ENCODE results near the gene RAB11FIP4.

The RAB11FIP4 gene

DNA sequence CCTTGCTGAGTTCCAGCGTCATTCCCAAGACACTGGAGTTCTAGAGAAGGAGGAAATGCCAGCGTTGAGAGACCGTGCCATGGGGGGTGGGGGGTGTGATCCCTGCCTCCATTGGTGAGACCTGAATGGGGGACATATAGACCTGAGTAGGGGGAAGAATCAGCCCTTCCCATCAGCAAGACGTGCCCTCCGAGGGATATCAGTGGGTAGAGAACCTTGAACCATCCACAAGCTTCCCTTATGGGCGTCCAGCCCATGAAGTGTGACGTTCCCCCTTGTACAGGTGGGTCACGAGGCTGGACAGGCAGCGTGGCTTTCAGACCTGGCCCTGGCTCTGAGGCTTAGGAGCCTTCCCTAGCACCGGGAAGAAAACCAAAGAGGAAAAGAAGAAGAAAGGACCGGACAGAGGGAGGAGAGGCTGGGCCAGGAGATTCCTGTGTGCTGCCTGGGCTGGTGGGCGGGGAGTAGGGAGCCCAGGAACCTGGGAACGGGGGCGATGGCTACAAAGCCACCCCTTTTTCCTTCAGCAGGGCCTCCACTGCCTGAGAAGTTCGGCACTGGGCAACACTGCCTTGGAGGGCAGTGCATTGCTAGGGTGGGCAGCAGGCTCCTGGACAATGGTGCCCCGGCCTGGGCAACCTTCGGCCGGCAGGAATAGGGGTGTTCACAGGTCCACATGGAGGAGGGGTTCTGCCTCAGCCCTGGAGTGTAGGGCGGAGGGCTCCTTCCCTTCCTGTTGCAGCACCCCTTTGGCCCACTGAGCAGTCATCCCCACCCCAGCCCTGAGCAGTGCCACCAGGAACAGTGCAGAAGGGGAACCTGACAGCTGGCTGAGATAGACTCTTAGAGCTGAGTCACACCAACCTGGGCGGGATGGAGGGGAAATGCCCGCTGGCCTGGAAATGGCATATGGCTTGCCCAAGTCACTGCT, 7.2 kb downstream of the RAB11FIP4 start:
- Histone ChIP-seq H3K4me3 (ENCODE audit: low read depth in 1 of 2, low read length in 1 of 2) (no peak overlapping the region), H3K27ac (no peak overlapping the region), H3K9me3 (no peaks in the 10 kb centered on the region), H3K27me3 (peaks cover 48% of the 10 kb centered on the region), H3K4me1 (ENCODE audit: control insufficient read depth in 1 of 2, insufficient read depth in 1 of 2, low read depth in 1 of 2, low read length in 1 of 2) (no peaks in the 10 kb centered on the region), H3K36me3 (no peaks in the 10 kb centered on the region)
- TF ChIP-seq, protein P1, sequence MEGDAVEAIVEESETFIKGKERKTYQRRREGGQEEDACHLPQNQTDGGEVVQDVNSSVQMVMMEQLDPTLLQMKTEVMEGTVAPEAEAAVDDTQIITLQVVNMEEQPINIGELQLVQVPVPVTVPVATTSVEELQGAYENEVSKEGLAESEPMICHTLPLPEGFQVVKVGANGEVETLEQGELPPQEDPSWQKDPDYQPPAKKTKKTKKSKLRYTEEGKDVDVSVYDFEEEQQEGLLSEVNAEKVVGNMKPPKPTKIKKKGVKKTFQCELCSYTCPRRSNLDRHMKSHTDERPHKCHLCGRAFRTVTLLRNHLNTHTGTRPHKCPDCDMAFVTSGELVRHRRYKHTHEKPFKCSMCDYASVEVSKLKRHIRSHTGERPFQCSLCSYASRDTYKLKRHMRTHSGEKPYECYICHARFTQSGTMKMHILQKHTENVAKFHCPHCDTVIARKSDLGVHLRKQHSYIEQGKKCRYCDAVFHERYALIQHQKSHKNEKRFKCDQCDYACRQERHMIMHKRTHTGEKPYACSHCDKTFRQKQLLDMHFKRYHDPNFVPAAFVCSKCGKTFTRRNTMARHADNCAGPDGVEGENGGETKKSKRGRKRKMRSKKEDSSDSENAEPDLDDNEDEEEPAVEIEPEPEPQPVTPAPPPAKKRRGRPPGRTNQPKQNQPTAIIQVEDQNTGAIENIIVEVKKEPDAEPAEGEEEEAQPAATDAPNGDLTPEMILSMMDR (IDR thresholded peaks at IDR 0.05): no peak

DNA sequence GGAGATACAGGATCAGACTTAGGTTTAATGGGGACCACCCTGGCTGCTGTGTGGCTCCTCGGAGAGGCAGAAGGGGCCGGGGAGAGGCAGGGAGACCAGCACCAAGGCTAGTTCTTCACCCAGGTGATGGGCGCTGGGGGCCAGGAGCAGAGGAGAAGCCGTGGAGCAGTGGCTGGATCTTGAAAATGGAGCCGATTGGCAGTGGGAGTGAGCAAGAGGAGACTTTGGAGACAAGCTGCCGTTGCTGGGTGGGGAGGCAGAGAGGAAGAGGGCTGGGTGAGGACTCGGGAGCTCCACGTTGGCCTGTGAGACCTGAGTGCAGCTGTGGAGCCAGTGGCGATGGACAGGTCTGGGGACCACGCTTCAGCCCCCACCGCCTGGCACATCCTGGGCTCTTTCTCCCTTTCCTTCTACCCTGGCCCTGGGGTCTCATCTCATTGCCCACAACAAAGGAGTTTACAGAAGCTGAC, 9.0 kb downstream of the RAB11FIP4 start:
- H3K27ac ChIP-seq: no peak overlapping the region
- TF ChIP-seq, protein P1 (IDR thresholded peaks at IDR 0.05): no peak
- H3K4me1 ChIP-seq (ENCODE audit: control insufficient read depth in 1 of 2, insufficient read depth in 1 of 2, low read depth in 1 of 2, low read length in 1 of 2): no peaks in the 10 kb centered on the region
- H3K27me3 ChIP-seq: peaks cover 29% of the 10 kb centered on the region
- no peaks in the 10 kb centered on the region for H3K36me3 ChIP-seq
- H3K9me3 ChIP-seq: no peaks in the 10 kb centered on the region
- no peak overlapping the region for H3K4me3 ChIP-seq (ENCODE audit: low read depth in 1 of 2, low read length in 1 of 2)

DNA sequence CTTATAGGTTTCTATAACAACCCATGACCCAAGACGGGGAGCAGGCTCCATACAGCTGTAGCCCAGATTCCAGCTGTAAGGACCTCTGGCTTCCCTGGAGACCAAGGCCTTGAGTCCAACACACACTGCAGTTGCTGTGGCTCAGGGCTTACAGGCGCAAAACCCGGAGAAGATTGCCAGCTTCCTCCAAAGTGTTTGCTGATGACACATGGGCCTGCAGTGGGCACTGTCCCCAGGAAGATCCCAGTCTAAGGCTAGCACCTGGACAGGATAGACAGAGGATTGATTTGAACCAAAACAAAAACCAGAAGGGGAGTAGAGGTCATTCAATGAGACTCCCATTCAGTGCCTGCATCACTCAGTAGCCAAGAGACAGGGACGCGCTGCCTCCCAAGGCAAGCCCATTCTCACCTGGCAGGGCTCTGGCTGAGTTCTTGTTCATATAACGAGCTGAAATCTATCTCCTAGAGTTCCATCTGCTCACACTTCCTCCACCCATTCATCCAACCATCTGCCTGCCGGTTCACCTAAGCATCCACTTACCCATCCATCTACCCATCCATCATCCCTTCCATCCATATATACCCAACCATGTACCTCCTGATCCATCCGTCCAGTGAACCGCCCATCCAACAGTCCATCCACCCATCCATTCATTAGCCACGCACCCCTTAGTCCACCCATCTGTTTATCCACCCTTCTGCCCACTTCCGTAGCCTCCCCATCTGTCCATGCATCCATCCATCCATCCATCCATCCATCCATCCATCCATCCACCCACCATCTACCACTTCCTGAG, 10.2 kb downstream of the RAB11FIP4 start:
- Histone ChIP-seq H3K9me3 (no peaks in the 10 kb centered on the region), H3K27me3 (peaks cover 23% of the 10 kb centered on the region), H3K4me3 (ENCODE audit: low read depth in 1 of 2, low read length in 1 of 2) (no peak overlapping the region), H3K36me3 (no peaks in the 10 kb centered on the region), H3K4me1 (ENCODE audit: control insufficient read depth in 1 of 2, insufficient read depth in 1 of 2, low read depth in 1 of 2, low read length in 1 of 2) (no peaks in the 10 kb centered on the region), H3K27ac (no peak overlapping the region)
- TF ChIP-seq, protein P1 (IDR thresholded peaks at IDR 0.05): no peak

DNA sequence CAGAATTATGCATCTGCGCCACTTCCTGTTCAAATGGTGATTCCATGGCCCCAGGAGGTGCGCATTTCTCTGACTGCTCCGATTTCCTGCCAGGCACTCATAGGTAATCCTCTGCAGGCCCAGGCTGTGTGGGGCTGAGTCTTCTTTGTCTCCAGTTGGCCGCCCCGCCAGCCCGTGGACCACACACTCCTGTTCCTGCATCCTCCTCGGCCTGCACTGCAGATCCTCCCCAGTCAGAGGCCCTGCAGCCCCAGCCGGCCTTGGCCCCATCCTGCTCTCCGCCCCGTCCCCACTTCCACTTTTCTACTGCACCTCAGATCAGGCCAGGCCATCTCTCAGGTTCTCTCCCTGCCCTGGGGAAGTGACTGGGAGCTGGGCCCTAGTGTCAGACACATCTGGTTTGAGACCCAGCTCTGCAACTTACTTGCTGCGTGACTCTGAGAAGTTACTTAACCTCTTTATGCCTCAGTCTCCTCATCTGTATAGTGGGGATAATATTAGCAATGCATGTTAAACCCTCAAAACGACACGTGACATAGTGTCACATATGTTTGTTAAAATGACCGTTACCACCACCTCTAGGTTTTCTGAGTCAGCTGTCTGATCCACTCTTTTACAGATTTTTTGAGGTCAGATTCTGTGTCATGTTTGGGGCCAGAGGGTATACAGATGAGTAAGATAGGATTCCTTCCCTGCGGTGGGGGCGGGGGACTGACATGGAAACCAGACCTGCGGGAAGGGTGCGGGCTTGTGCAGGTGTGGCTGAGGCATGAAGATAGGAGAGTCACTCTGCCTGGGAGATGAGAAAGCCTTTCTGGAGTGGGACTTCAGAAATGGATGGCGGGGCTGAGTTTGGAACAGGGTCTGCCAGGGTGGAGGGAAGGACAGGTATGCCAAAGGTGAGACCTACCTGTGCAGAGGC, 12.8 kb downstream of the RAB11FIP4 start:
- Histone ChIP-seq H3K27me3 (peaks cover 17% of the 10 kb centered on the region), H3K9me3 (no peaks in the 10 kb centered on the region), H3K4me3 (ENCODE audit: low read depth in 1 of 2, low read length in 1 of 2) (no peak overlapping the region), H3K36me3 (no peaks in the 10 kb centered on the region), H3K27ac (no peak overlapping the region), H3K4me1 (ENCODE audit: control insufficient read depth in 1 of 2, insufficient read depth in 1 of 2, low read depth in 1 of 2, low read length in 1 of 2) (no peaks in the 10 kb centered on the region)
- TF ChIP-seq, protein P1 (IDR thresholded peaks at IDR 0.05): no peak

DNA sequence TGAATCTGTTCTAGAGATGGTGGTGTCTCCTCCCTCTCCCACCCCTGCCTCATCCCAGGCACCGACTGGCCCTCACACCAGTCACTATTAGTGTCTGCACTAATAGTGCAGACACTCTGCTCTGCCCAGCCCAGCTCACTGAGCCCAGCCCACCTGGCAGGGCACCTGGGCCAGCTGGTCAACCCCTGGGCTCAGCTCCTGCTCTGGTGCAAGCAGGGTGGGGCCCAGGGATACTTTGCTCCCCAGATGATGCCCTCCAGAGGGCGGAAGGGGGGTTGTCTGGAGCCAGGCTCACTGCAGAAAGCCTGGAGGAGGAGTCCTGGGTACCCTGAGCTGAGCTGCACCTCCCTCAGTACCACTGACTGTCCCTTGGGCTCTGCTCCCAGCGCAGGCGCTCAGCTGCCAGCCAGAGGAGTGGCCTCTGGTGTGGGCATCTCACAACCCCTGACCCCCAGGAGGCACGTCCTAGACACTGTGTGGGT, 14.5 kb downstream of the RAB11FIP4 start:
- Histone ChIP-seq H3K27ac (no peak overlapping the region), H3K27me3 (peaks cover 17% of the 10 kb centered on the region), H3K4me3 (ENCODE audit: low read depth in 1 of 2, low read length in 1 of 2) (no peak overlapping the region), H3K4me1 (ENCODE audit: control insufficient read depth in 1 of 2, insufficient read depth in 1 of 2, low read depth in 1 of 2, low read length in 1 of 2) (no peaks in the 10 kb centered on the region), H3K36me3 (no peaks in the 10 kb centered on the region), H3K9me3 (no peaks in the 10 kb centered on the region)
- TF ChIP-seq, protein P1 (IDR thresholded peaks at IDR 0.05): no peak

Measured in neutrophil (primary cell).